Thyroid gland (tissue), 4 donors: ENCODE data around the gene ABCC1.

Source experiments
- CTCF ChIP-seq, 6 experiments: fragments of 200-600 bp in 3 of 6; fragments of 450-650 bp in 3 of 6; sonication (generic) in 3 of 6; IDR thresholded peaks; one replicate each; pipeline ENCODE4 v1.5.1; 2016 to 2019; ENCODE audit warnings: antibody characterized with exemption in 6 of 6, mild to moderate bottlenecking in 2 of 6, inconsistent platforms in 1 of 6, moderate library complexity in 1 of 6
- POLR2A ChIP-seq, 2 donors: fragments of 450-650 bp; IDR thresholded peaks; one replicate each; pipeline ENCODE4 v1.6.1; 2017; ENCODE audit warnings: antibody characterized with exemption in 2 of 2, mild to moderate bottlenecking in 2 of 2, moderate library complexity in 1 of 2

- TF ChIP-seq CTCF (IDR thresholded peaks at IDR 0.05) (no peak), POLR2A (IDR thresholded peaks at IDR 0.05) (no peak)
Measured at GRCh38 chr16:16014329-16015224, 65.2 kb downstream of the ABCC1 start.
